Astrocyte of the cerebellum (primary cell): ENCODE measurements around the gene GSAP.

Experiments used
- DNase-seq: peaks from one replicate; pipeline ENCODE4 v3.0.0-alpha.2; 2011; ENCODE audit warnings: low read depth
- H3K4me3 ChIP-seq: 2 replicates; pipeline ENCODE4 v1.5.1; 2011; ENCODE audit warnings: mild to moderate bottlenecking, low read depth, low read length, moderate library complexity
- CTCF ChIP-seq: IDR thresholded peaks from 2 replicates; pipeline ENCODE4 v1.5.1; 2012; ENCODE audit warnings: low read length, low read depth, moderate library complexity, mild to moderate bottlenecking; ENCODE audit errors: missing control alignments
- in situ Hi-C: cut with HindIII; loops from 2 replicates; pipeline ENCODE4 v1.10.0; 2017; ENCODE audit warnings: low sequenced_read_pairs

The GSAP gene

GRCh38 chr7:77271766-77272165, 144.4 kb downstream of the GSAP start:
- no peak for DNase-seq
- no peak for TF ChIP-seq CTCF
- H3K4me3 ChIP-seq: no peak overlapping the region
- in situ Hi-C loops: no loop called here

GRCh38 chr7:77270094-77270480, 146.1 kb downstream of the GSAP start:
- no peak for TF ChIP-seq CTCF
- no peak for DNase-seq
- in situ Hi-C loops: no loop called here
- H3K4me3 ChIP-seq: no peak overlapping the region

DNA sequence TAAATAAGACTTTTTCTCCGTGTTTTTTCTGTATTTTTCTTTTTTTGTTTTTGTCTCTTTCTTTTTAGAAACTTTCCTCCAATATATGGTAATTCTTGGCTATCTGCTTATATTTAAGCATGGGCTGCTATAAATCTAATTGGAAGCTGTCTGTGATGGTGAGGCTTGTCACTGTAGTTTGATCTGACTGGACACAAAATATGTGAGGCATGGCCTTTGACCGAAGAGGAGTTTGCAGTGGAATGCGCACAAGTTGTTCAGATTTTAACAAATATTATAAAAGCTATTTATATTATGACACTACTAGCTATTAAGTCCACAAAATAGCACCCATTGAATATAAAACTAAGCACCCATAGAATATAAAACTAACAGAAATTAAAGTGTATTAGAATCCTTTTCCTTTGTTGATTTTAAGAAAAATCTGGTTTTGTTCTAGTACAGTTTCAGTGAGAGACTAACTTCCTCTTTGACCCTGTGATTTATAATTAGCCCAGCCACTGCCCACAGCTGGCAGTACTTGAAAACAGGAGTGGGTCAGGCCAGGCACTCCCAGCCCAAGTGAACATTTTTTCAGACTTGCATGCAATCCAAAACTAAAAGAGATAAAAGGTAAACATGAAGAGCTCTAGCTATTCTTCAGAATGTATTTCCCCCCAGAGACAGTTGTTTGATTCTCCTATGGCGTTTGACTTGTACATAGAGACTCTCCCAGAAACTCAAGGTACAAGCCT, 146.6 kb downstream of the GSAP start:
- TF ChIP-seq CTCF: no peak
- in situ Hi-C loops: no loop called here
- no peak overlapping the region for H3K4me3 ChIP-seq
- no peak for DNase-seq

DNA sequence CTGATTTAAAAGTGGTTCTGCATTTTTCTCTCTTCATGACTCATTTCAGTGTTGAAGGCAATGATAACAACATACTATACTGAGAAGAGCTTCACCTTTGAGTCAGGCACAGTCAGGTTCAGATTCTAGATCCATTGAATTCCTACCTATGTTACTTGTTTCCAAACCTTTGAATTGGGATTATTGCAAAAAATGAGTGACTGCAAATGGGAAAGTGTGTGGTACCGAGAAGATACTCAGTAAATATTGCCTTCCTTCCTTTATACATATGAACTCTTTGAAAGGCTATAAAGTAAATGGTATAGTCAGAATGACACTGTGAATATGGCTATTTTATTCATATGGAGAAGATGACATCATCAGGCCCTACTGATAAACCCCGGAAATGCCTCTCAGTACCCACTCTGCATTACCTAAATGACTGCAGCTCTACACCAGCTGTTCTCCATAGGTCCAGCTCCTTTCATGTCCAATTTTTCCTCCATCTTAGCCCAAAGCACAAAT, 149.8 kb downstream of the GSAP start:
- in situ Hi-C loops: no loop called here
- no peak overlapping the region for H3K4me3 ChIP-seq
- no peak for DNase-seq
- TF ChIP-seq CTCF: no peak

DNA sequence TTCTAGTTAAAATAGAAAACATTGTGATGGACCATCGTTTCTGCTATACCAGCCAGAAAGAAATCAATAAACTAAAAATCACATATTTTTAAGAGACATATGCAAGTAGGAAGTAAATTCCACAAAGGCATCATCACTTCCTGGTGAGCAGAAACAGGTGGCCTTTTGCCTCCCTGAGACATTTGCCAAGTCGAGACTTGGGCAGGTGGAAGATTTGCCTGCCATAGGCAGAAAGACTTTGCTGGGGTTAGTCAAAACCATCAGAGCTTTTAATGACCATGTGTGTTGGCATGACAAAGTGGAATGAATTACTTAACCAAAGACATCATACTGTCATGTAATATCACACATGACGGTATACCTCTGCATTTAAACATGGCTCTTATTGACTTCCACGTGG, 150.5 kb downstream of the GSAP start:
- in situ Hi-C loops: no loop called here
- TF ChIP-seq CTCF: no peak
- H3K4me3 ChIP-seq: no peak overlapping the region
- DNase-seq: no peak

DNA sequence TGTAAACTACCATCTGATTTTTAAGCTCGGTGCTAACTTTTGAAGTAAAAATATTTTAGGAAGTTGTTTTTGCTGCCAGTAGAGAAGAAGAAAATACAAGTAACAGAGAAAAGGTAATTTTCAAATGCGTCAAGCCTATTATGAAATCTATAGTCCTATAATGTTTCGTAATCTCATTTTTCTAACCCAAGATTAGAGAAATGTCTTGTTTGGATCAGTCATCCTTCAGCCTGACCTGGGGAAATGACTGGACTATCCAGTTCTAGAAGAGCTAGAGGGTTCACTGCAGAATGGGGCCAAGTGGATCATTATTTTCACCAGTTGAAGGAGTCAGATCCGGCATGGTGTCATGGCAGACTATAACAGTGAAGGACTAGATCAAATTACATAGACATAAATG, 153.8 kb downstream of the GSAP start:
- in situ Hi-C loops: no loop called here
- no peak for TF ChIP-seq CTCF
- DNase-seq: no peak
- no peak overlapping the region for H3K4me3 ChIP-seq
